IMR-90 (cell line): ENCODE data around the gene CYB5R3. TPM values are rescaled to one million over a fixed set of nuclear protein-coding genes. Genes with fewer than 3 reads are reported as not detected.

Experiments used
- ATAC-seq: fragments of 200-7000 bp; cut with Tn5 transposase; 2 replicates; pipeline ENCODE4 v1.9.1; 2020; ENCODE audit warnings: low read depth, mild to moderate bottlenecking, moderate library complexity
- BruUV-seq: library from RNA; stranded (reverse); fragments of 400-500 nt; replicated peaks from 2 replicates; lab custom pipeline; 2021; lab: Mats Ljungman, UMichigan
- CTCF ChIA-PET: fragments of 300-600 bp; formaldehyde crosslinking; extraction: SDS; loops from one replicate; lab custom pipeline; 2021; ENCODE audit warnings: antibody characterized with exemption; lab: Yijun Ruan, JAX
- POLR2A ChIA-PET: fragments of 300-600 bp; sonication (Branson Sonifier 250); formaldehyde crosslinking; loops from one replicate; lab custom pipeline; 2022; ENCODE audit warnings: antibody characterized with exemption; ENCODE audit not compliant: unreplicated experiment; lab: Charles Lee
- DNase-seq: peaks from one replicate; pipeline ENCODE4 v3.0.0; 2013
- H2AFZ ChIP-seq: replicated peaks from 2 replicates; pipeline ENCODE3; 2013; ENCODE audit warnings: low read length, mild to moderate bottlenecking; ENCODE audit not compliant: poor library complexity
- H2AK5ac ChIP-seq: 2 replicates; pipeline ENCODE4 v1.6.1; 2013; ENCODE audit warnings: low read depth, low read length, inconsistent platforms
- H2AK9ac ChIP-seq: replicated peaks from 2 replicates; pipeline ENCODE3; 2013; ENCODE audit warnings: mild to moderate bottlenecking, low read depth, low read length, moderate library complexity; ENCODE audit not compliant: poor library complexity
- H2BK120ac ChIP-seq: 2 replicates; pipeline ENCODE4 v1.6.1; 2013; ENCODE audit warnings: low read depth, low read length, inconsistent platforms
- H2BK15ac ChIP-seq: 3 replicates; pipeline ENCODE4 v1.6.1; 2013; ENCODE audit warnings: low read depth, low read length, inconsistent platforms
- H2BK20ac ChIP-seq: 2 replicates; pipeline ENCODE4 v1.6.1; 2013; ENCODE audit warnings: low read depth, mild to moderate bottlenecking, inconsistent platforms, low read length, moderate library complexity
- H2BK5ac ChIP-seq: 2 replicates; pipeline ENCODE4 v1.6.1; 2013; ENCODE audit warnings: mild to moderate bottlenecking, low read depth, low read length, inconsistent platforms; ENCODE audit not compliant: poor library complexity, severe bottlenecking
- H3K14ac ChIP-seq: replicated peaks from 2 replicates; pipeline ENCODE4 v1.6.1; 2013; ENCODE audit warnings: low read depth, low read length, inconsistent platforms
- H3K18ac ChIP-seq: 2 replicates; pipeline ENCODE4 v1.6.1; 2013; ENCODE audit warnings: low read depth, low read length, control low read depth
- H3K23ac ChIP-seq: 2 replicates; pipeline ENCODE4 v1.6.1; 2013; ENCODE audit warnings: low read depth, low read length, inconsistent platforms
- H3K27ac ChIP-seq: 2 replicates; pipeline ENCODE4 v1.5.1; 2013; ENCODE audit warnings: mild to moderate bottlenecking, control low read depth, low read length; ENCODE audit not compliant: insufficient read depth
- H3K27me3 ChIP-seq: 2 replicates; pipeline ENCODE4 v1.6.1; 2013; ENCODE audit warnings: low read length; ENCODE audit not compliant: control insufficient read depth, insufficient read depth
- H3K36me3 ChIP-seq: 2 replicates; pipeline ENCODE4 v1.6.1; 2013; ENCODE audit warnings: low read length, mixed read lengths; ENCODE audit not compliant: control insufficient read depth, insufficient read depth
- H3K4ac ChIP-seq: 2 replicates; pipeline ENCODE4 v1.6.1; 2013; ENCODE audit warnings: low read depth, low read length, inconsistent platforms
- H3K4me1 ChIP-seq: 2 replicates; pipeline ENCODE4 v1.6.1; 2013; ENCODE audit warnings: low read length, mixed read lengths; ENCODE audit not compliant: control insufficient read depth, insufficient read depth
- H3K4me2 ChIP-seq: 2 replicates; pipeline ENCODE4 v1.6.1; 2013; ENCODE audit warnings: low read depth, mild to moderate bottlenecking, control low read depth, low read length, moderate library complexity
- H3K4me3 ChIP-seq: 2 replicates; pipeline ENCODE4 v1.5.1; 2013; ENCODE audit warnings: low read depth, mild to moderate bottlenecking, control low read depth, low read length, moderate library complexity; ENCODE audit not compliant: insufficient read depth
- H3K56ac ChIP-seq: 2 replicates; pipeline ENCODE4 v1.6.1; 2013; ENCODE audit warnings: low read length, inconsistent platforms; ENCODE audit not compliant: insufficient read depth; ENCODE audit errors: extremely low read depth
- H3K79me1 ChIP-seq, 2 experiments: 2 replicates each; pipeline ENCODE4 v1.6.1; 2013; ENCODE audit warnings: low read length in 2 of 2, inconsistent platforms in 1 of 2, low read depth in 1 of 2
- H3K9ac ChIP-seq: 2 replicates; pipeline ENCODE4 v1.6.1; 2013; ENCODE audit warnings: low read depth, low read length, control low read depth
- H3K9me1 ChIP-seq: 2 replicates; pipeline ENCODE4 v1.6.1; 2013; ENCODE audit warnings: low read length, inconsistent platforms; ENCODE audit not compliant: insufficient read depth
- H3K9me3 ChIP-seq: 2 replicates; pipeline ENCODE4 v1.6.1; 2013; ENCODE audit warnings: low read length; ENCODE audit not compliant: control insufficient read depth, insufficient read depth
- H4K20me1 ChIP-seq: 2 replicates; pipeline ENCODE4 v1.6.1; 2013; ENCODE audit warnings: low read length, inconsistent platforms; ENCODE audit not compliant: insufficient read depth
- H4K5ac ChIP-seq: 2 replicates; pipeline ENCODE4 v1.6.1; 2013; ENCODE audit warnings: mild to moderate bottlenecking, low read depth, low read length, control low read depth
- H4K8ac ChIP-seq, 2 experiments: 2 replicates each; pipeline ENCODE4 v1.6.1; 2013; ENCODE audit warnings: low read depth in 2 of 2, low read length in 2 of 2, control low read depth in 1 of 2, inconsistent platforms in 1 of 2
- H4K91ac ChIP-seq: 2 replicates; pipeline ENCODE4 v1.6.1; 2013; ENCODE audit warnings: low read depth, low read length, inconsistent platforms; ENCODE audit not compliant: insufficient read depth
- BHLHE40 ChIP-seq: fragments of 150-350 bp; IDR thresholded peaks from 2 replicates; pipeline ENCODE4 v1.6.1; 2016; ENCODE audit warnings: mild to moderate bottlenecking, low read depth, low read length
- CEBPB ChIP-seq: IDR thresholded peaks from 2 replicates; pipeline ENCODE4 v1.6.1; 2012; ENCODE audit warnings: low read depth, low read length, improper control_type of control experiment
- CHD1 ChIP-seq: IDR thresholded peaks from 2 replicates; pipeline ENCODE4 v1.6.1; 2012; ENCODE audit warnings: low read depth, low read length, improper control_type of control experiment
- CTCF ChIP-seq: conservative IDR thresholded peaks from 2 replicates; pipeline ENCODE4 v1.5.1; 2012; ENCODE audit warnings: mild to moderate bottlenecking, low read depth, low read length, improper control_type of control experiment
- ELK1 ChIP-seq: fragments of 150-350 bp; IDR thresholded peaks from 2 replicates; pipeline ENCODE4 v1.6.1; 2016; ENCODE audit warnings: low read depth, mild to moderate bottlenecking, low read length, moderate library complexity, borderline replicate concordance
- FOS ChIP-seq: fragments of 150-350 bp; IDR thresholded peaks from 2 replicates; pipeline ENCODE4 v1.6.1; 2016; ENCODE audit warnings: low read depth, low read length
- MAFK ChIP-seq: IDR thresholded peaks from 2 replicates; pipeline ENCODE4 v1.6.1; 2012; ENCODE audit warnings: low read depth, low read length, improper control_type of control experiment
- MAZ ChIP-seq: IDR thresholded peaks from 2 replicates; pipeline ENCODE4 v1.6.1; 2012; ENCODE audit warnings: low read depth, mild to moderate bottlenecking, low read length, improper control_type of control experiment, moderate library complexity, borderline replicate concordance
- MXI1 ChIP-seq: IDR thresholded peaks from 2 replicates; pipeline ENCODE4 v1.6.1; 2012; ENCODE audit warnings: low read depth, mild to moderate bottlenecking, low read length, moderate library complexity, borderline replicate concordance
- NFE2L2 ChIP-seq: fragments of 150-350 bp; IDR thresholded peaks from 2 replicates; pipeline ENCODE4 v1.6.1; 2016; ENCODE audit warnings: low read depth, mild to moderate bottlenecking, low read length
- POLR2A ChIP-seq: IDR thresholded peaks from 2 replicates; pipeline ENCODE4 v1.6.1; 2012; ENCODE audit warnings: mild to moderate bottlenecking, low read depth, low read length
- RAD21 ChIP-seq: IDR thresholded peaks from 2 replicates; pipeline ENCODE4 v1.6.1; 2012; ENCODE audit warnings: low read length, improper control_type of control experiment
- RFX5 ChIP-seq: IDR thresholded peaks from 2 replicates; pipeline ENCODE4 v1.8.0; 2012; ENCODE audit warnings: low read depth, mild to moderate bottlenecking, low read length, moderate library complexity
- SMC3 ChIP-seq: fragments of 150-350 bp; IDR thresholded peaks from 2 replicates; pipeline ENCODE4 v1.6.1; 2016; ENCODE audit warnings: low read depth, mild to moderate bottlenecking, antibody characterized with exemption, low read length, moderate library complexity
- USF2 ChIP-seq: fragments of 150-350 bp; IDR thresholded peaks from 2 replicates; pipeline ENCODE4 v1.6.1; 2017; ENCODE audit warnings: mild to moderate bottlenecking, antibody characterized with exemption, low read length, low read depth
- WGBS, 2 experiments: methylation state at CpG; one replicate each; pipeline versions ENCODE4 v1.1.5 to v1.1.7; 2013; ENCODE audit warnings: missing lambda C conversion rate in 2 of 2; ENCODE audit not compliant: insufficient read length in 1 of 2; ENCODE audit errors: extremely low coverage in 2 of 2; 5-methylcytosine and 5-hydroxymethylcytosine counted together
- dilution Hi-C: fragments of 300-500 bp; cut with HindIII; formaldehyde crosslinking; loops from one replicate; pipeline ENCODE4 v1.14.3; 2018; ENCODE audit warnings: low sequenced_read_pairs; ENCODE audit not compliant: unreplicated experiment
- in situ Hi-C: fragments of 300-500 bp; cut with MboI; formaldehyde crosslinking; loops from 3 replicates; pipeline ENCODE4 v1.14.3; 2019; ENCODE audit warnings: low sequenced_read_pairs, inconsistent platforms, mixed read lengths
- intact Hi-C: fragments of 100-400 bp; cut with micrococcal nuclease; formaldehyde crosslinking; loops from 2 replicates; pipeline ENCODE4 v1.10.0; 2022
- polyA plus RNA-seq, 3 experiments: library from polyadenylated mRNA; depleted of rRNA; stranded (reverse); fragments of >200 nt; gene quantifications; 2 replicates each; pipeline ENCODE4 v1.2.3, GENCODE V29; 2012; ENCODE audit warnings: low replicate concordance in 1 of 3
- total RNA-seq: library from RNA; depleted of rRNA; stranded (reverse); fragments of >200 nt; gene quantifications from 2 replicates; pipeline ENCODE4 v1.2.3, GENCODE V29; 2012

CYB5R3 gene
- total and polyA plus RNA-seq, 2 of the 4 experiments (the other 2 are of a cell fraction): 44.1 to 362 TPM

- Histone ChIP-seq H3K14ac (no peak overlapping the region), H3K27me3 (no peaks in the 10 kb centered on the region), H4K91ac (no peak overlapping the region), H3K79me1 (peaks cover 0 to 23% of the 10 kb centered on the region in 2 experiments; a peak in 2 of 4 replicates), H3K18ac (no peak overlapping the region), H3K9me3 (no peaks in the 10 kb centered on the region), H2BK120ac (no peak overlapping the region), H3K23ac (no peak overlapping the region), H2AFZ (no peak overlapping the region), H3K4me2 (no peak overlapping the region), H3K9me1 (peaks cover 16% of the 10 kb centered on the region; the same call in 1 of the 2 replicates), H4K5ac (no peak overlapping the region), H3K36me3 (peaks cover 23% of the 10 kb centered on the region), H4K8ac (no peak overlapping the region), H2BK20ac (no peak overlapping the region), H3K56ac (no peak overlapping the region), H4K20me1 (peaks cover 30% of the 10 kb centered on the region), H3K27ac (no peak overlapping the region), H2AK5ac (no peak overlapping the region), H3K4me1 (peaks cover 11% of the 10 kb centered on the region), H3K4me3 (no peak overlapping the region), H2AK9ac (no peak overlapping the region), H3K9ac (no peak overlapping the region), H2BK5ac (no peak overlapping the region), H2BK15ac (no peak overlapping the region), H3K4ac (no peak overlapping the region)
- TSS peak; percentile 98 for BruUV-seq
- DNase-seq (no peak), ATAC-seq (no peak)
- dilution Hi-C loops (no loop called here), in situ Hi-C loops (no loop called here), intact Hi-C loops (no loop called here)
- ChIA-PET POLR2A (interaction anchor here (0.6 kb wide), 1 partner anchor 507 kb away, joined by 12 read pairs; no protein-coding TSS in a partner anchor), CTCF (no interaction called here)
- 96% methylated on average over 17 of the region's 35 CpGs; no CpG with 5 or more reads in 1 of the 2 experiments for WGBS, 2 experiments
- TF ChIP-seq SMC3: no peak
- no peak for TF ChIP-seq RFX5
- TF ChIP-seq NFE2L2: no peak
- no peak for TF ChIP-seq RAD21
- no peak for TF ChIP-seq MAZ
- no peak for TF ChIP-seq USF2
- TF ChIP-seq CTCF: no peak
- no peak for TF ChIP-seq MXI1
- no peak for TF ChIP-seq FOS
- no peak for TF ChIP-seq ELK1
- no peak for TF ChIP-seq CHD1
- TF ChIP-seq BHLHE40: no peak
- TF ChIP-seq POLR2A: no peak
- no peak for TF ChIP-seq MAFK
- TF ChIP-seq CEBPB: no peak
Observed at GRCh38 chr22:42619261-42620063, 29.7 kb downstream of the CYB5R3 start.
